HG02678 (cell line): Measurements from ENCODE around the gene KIAA1958.
"Not testable (repeated sequence)": the region's sequence is repeated elsewhere in the genome, so short reads cannot be mapped to it uniquely, and the experiment has no call there.

Experiments
- ATAC-seq: cut with Tn5 transposase; IDR thresholded peaks from one replicate; pipeline ENCODE4 v1.9.1; 2021; ENCODE audit warnings: mild to moderate bottlenecking, moderate library complexity; ENCODE audit not compliant: unreplicated experiment

Gene KIAA1958

DNA sequence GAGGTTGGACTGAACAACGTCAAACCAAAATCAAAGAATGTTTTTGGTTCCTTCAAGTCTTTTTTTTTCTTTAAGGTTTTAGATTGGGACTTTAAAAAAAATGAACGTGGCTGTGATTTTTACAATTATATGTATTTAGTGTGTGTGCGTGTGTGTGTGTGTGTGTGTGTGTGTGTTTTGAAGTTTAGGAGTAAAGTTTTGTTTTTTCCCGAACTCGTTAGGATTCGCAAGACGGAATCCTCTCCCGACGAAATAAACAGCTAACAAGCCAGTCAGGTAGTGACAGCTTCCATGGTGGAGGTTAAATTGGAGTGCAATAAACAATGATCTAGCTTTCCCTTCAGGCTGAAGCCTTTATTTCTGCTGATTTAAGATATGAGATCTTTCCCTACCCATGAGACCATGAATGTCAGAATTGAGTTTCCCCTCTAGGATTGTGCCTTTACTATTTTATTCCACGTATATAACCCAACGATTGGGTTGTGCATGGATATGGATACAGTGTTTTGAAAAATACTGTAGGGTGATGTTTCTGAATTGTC is 1.2 kb downstream of the KIAA1958 start:
- ATAC-seq: no peak

DNA sequence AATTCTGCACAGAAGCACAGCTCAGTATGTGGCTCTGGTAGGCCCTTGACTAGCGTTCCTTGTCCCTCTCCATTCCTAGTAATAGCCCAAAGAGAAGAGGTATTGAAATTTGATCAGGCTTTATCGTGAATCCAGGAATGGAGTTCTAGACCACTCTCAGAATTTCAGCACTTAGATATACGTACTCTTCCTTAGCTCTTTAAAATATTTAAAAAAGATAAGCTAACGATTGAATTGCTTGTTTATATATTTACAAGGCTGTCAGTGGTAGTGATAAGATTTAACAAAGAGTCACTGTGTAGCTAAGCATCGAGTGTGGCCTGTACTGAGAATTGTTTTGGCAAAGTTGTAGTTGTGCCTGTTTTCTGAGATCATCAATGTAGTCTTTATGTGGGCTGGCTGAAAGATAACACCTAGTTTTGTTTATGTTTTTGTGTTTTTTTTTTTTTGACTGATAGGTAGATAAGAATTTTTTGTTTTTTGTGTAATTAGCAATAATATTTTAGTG is 2.5 kb downstream of the KIAA1958 start:
- no peak for ATAC-seq

- ATAC-seq: no peak
These were observed 3.4 kb downstream of the KIAA1958 start for GRCh38 chr9:112489876-112490666.

- ATAC-seq: no peak
These were observed 6.9 kb downstream of the KIAA1958 start for GRCh38 chr9:112493393-112494137.

- ATAC-seq: no peak
These were observed 7.5 kb downstream of the KIAA1958 start for GRCh38 chr9:112494153-112494552.

DNA sequence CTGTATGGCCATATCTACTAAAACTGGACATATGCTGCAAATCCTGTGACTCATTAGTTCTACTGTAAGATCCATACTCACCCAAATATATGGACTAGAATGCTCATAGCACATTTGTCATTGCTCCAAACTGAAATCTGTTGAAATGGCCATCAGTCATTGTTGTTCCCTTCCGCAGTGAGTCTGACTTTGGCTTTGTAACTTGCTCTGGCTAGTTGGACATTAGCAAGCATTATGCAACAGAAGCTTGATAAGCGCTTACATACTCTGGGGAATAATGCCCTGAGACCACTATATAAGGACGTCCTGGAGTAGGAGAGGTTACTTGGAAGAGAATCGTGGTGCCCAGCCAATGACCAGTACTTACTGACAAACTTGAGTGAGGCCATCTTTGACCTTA is 9.0 kb downstream of the KIAA1958 start:
- ATAC-seq: no peak

DNA sequence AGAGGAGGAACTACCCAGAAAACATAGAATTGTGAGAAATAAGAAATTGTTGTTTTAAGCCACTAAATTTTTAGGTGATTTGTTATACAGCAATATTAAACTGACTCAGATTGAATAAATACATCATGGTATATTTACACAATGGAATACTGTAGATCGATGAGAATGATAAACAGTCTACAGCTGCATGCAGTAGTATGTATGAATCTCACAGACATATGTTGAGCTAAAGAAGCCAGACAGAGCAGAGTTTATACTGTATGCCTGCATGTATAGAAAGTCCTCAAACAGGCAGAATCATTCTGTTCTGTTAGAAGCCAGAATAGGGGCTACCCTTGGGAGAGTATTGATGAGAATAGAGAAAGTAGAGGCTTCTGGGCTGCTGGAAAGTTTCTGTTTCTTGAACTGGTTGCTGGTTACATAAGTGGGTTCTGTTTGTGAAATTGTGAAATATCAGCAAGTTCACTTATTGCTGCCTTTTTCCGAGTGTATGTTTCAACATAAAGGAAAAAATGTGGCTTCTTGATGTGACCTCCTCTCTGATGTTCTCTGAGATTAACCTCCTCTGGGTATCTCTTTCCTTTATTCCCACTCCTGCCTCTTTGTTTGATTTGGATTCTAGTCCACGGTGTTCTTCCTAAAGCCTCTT is 9.6 kb downstream of the KIAA1958 start:
- ATAC-seq: no peak

- no peak for ATAC-seq
These were observed 14.2 kb downstream of the KIAA1958 start for GRCh38 chr9:112500842-112501241.

DNA sequence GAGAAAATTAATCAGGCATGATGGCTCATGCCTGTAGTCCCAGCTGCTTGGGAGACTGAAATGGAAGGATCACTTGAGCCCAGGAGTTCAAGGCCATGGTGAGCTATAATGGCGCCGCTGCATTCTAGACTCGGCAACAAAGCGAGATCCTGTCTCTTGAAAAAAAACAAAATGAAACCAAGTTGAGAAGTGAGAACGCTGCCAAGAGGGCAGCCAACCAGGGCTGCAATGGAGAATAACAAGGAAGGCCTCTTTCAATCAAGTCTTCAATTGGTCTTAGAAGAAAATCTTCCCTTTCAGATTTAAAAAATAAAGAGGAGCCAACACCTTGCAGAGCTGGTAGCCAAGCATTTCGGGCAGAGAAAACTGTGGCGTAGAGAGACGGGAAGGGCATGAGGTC is 14.7 kb downstream of the KIAA1958 start:
- no peak for ATAC-seq

GRCh38 chr9:112502175-112502946 is 15.7 kb downstream of the KIAA1958 start:
- no peak for ATAC-seq

GRCh38 chr9:112503170-112503569 is 16.5 kb downstream of the KIAA1958 start:
- ATAC-seq: no peak

DNA sequence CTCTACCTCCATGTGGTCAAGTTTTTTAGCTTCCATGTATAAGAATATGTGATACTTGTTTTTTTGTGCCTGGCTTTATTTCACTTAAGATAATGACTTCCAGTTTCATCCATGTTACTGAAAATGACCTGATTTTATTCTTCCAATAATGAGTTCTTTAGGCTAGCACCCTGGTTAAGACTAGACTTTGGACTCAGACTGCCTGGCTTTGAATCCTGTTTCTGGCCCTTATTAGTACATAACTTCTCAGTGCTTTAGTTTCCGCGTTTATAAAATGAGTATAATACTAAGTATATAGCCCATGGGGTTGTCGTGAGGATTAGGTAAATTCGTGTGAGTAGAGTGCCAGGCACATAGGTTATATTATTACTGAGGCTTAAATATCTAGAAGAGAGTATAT is 18.5 kb downstream of the KIAA1958 start:
- no peak for ATAC-seq

DNA sequence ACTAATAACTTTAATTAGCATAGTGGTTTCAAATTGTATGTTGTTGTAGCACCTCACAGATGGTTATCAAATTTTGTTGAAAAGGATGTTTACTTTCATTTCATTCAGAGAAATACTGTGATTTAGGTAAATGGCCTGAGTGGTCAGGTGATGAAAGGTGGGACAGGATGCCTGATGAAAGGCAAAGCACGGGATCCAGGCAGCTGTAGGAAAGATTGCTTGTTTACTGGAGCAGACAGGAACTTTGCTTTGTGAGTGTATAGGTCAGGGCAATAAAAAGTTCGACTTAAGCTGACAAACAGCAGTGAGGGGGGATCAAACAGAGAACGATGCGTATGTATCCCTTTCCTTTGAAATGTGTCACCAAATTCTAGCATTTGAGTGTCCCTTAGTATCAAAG is 19.0 kb downstream of the KIAA1958 start:
- ATAC-seq: no peak

GRCh38 chr9:112506571-112506970 is 19.9 kb downstream of the KIAA1958 start:
- ATAC-seq: no peak

- no peak for ATAC-seq
These were observed 20.5 kb downstream of the KIAA1958 start for GRCh38 chr9:112507001-112507680.

DNA sequence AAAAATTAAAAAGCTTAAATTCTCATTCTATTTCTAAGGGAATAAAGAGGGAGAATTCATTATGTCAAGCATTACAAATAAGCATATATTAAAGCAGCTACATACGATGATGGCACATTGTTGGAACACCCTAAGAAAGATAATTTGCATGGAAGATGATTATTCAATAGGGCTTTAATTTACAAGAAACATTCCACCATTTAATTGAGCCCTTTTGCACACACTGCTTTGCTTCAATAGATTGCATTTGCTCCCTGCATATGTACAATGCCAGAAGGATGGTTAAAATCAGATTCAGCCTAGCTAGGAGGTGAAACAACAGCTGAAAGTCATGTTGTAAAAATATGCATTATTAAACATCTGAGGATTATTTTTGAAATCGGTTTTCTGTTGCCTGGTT is 21.8 kb downstream of the KIAA1958 start:
- no peak for ATAC-seq

DNA sequence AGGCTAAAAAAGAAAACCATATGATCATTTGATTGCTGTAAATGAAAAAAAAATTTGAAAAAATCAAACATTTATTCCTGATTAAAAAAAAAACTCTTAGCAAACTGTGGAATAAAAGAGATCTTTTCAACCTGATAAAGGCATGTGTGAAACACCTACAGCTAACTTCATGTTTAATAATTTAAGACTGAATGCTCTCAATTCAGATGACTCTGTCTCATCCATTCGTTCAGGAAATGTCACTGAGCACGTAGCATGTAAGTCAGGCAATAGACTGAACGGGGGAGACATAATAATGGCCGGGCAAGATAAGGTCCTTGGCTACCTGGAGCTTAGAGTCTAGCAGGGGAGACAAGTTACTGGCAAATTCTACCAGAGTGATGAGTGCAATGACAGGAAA is 25.8 kb downstream of the KIAA1958 start:
- not testable (repeated sequence) for ATAC-seq

DNA sequence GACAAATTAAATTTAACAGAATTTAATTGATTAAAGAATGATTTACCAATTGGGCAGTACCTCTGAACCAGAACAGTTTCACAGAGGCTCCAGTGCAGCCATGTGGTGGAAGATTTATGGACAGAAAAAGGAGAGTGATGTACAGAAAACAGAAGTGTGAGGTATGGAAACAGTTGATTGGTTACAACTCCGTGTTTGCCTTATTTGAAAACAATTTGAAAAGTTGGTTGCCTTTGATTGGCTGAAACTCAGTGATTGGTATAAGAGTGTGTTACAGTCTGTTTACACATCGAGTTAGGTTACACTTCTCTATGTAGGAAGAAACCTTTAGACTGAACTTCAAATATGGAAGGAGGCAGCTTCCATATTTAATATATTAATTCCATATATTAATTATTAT is 30.1 kb downstream of the KIAA1958 start:
- no peak for ATAC-seq

DNA sequence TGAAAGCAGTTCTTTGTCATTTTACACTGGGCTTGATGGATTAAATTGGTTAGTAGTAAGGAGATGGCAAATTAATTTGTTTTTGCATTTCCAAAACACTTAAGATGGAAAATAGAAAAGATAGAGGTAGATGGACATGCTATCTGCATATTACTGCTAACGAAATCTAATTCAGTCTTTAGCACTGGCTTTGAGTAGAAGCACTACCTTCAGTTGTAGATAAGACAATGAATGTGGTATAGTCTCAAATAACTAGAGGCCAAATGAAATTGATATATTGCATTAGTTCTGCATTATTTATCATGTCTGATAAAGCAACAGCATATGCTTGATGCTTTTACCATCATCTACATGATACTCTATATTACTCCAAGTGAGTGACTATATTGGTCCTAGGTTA is 33.4 kb downstream of the KIAA1958 start:
- ATAC-seq: no peak

DNA sequence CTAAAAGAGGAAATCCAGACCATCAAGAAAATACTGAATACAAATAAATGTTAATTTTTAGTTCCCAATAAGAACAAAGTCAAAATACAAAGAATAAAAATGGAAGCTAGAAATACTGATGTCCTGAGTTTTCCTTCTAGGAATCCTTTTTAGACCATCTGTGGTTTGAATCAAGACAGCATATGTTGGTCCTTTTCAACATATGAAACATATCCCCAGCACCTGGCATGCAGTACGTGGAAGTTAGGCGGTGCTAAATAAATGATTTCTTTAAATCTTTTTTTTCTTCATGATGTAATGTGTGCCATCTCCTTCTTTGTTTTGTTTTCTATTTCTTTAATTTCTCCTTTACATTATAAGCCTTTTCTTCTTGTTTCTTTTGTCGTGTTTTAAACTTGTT is 34.0 kb downstream of the KIAA1958 start:
- no peak for ATAC-seq
